Right lobe of liver (tissue), 4 donors: ENCODE results near the gene KL.

ENCODE experiments used
- POLR2A ChIP-seq: fragments of 450-650 bp; IDR thresholded peaks from one replicate; pipeline ENCODE4 v1.6.1; 2017; ENCODE audit warnings: antibody characterized with exemption, mild to moderate bottlenecking
- TF ChIP-seq, protein P1 (sequence below), 4 donors: fragments of 200-600 bp in 3 of 4; fragments of 450-650 bp in 1 of 4; IDR thresholded peaks; one replicate each; pipeline versions ENCODE4 v1.5.1 to v1.8.0; 2016 to 2022; ENCODE audit warnings: antibody characterized with exemption in 4 of 4, mild to moderate bottlenecking in 2 of 4
- donor health status: DM: no; HTN: no; CAD: no.
- donor health status: DM: no; HTN: no; CAD: no.
- donor health status: DM: no; HTN: yes; CAD: no.

- TF ChIP-seq POLR2A: no peak
- TF ChIP-seq, protein P1, sequence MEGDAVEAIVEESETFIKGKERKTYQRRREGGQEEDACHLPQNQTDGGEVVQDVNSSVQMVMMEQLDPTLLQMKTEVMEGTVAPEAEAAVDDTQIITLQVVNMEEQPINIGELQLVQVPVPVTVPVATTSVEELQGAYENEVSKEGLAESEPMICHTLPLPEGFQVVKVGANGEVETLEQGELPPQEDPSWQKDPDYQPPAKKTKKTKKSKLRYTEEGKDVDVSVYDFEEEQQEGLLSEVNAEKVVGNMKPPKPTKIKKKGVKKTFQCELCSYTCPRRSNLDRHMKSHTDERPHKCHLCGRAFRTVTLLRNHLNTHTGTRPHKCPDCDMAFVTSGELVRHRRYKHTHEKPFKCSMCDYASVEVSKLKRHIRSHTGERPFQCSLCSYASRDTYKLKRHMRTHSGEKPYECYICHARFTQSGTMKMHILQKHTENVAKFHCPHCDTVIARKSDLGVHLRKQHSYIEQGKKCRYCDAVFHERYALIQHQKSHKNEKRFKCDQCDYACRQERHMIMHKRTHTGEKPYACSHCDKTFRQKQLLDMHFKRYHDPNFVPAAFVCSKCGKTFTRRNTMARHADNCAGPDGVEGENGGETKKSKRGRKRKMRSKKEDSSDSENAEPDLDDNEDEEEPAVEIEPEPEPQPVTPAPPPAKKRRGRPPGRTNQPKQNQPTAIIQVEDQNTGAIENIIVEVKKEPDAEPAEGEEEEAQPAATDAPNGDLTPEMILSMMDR (IDR thresholded peaks at IDR 0.05): no peak
Measured at GRCh38 chr13:32984857-32985626, 31.2 kb upstream of the KL start.
